AG04449 (cell line): ENCODE measurements around the gene CFAP46.

Experiments
- CTCF ChIA-PET: fragments of 350-600 bp; formaldehyde crosslinking; extraction: SDS; loops from one replicate; lab custom pipeline; 2021; ENCODE audit warnings: antibody characterized with exemption; lab: Yijun Ruan, JAX
- POLR2A ChIA-PET: fragments of 400-600, 350-600 bp; formaldehyde crosslinking; extraction: SDS; loops from one replicate; lab custom pipeline; 2020; ENCODE audit warnings: antibody characterized with exemption, inconsistent platforms; lab: Yijun Ruan, JAX
- DNase-seq: peaks from one replicate; pipeline ENCODE4 v3.0.0-alpha.2; 2010; ENCODE audit warnings: low read depth, low spot score
- H3K4me3 ChIP-seq: 2 replicates; pipeline ENCODE4 v1.5.1; 2011; ENCODE audit warnings: low read depth, mild to moderate bottlenecking, control low read depth, low read length
- TF ChIP-seq, protein P1 (sequence below): IDR thresholded peaks from one replicate; pipeline ENCODE4 v1.5.1; 2011; ENCODE audit warnings: mild to moderate bottlenecking, moderate library complexity, low read length, control low read depth, inconsistent platforms; ENCODE audit not compliant: insufficient read depth; ENCODE audit errors: missing control alignments

The CFAP46 gene

DNA sequence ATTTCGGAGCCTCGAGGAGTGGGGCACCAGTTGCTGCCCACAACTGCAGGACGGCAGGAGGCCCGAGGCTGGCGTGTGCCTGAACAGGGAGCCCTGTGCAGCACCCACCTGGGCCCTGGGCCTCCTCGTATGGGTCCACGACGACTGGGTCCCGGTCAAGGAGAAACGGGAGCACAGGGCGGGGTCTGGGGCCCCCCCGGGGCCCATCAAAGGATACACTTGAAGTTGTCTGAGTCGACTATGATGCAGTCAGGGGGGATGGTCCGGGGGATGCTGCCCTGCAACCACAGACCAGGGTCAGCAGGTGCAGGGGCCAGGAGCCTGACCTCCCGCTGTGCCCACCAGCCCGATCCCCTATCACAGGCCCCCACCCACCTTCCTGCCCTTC lies 127.9 kb downstream of the CFAP46 start:
- ChIA-PET CTCF (no interaction called here), POLR2A (no interaction called here)
- TF ChIP-seq, protein P1, sequence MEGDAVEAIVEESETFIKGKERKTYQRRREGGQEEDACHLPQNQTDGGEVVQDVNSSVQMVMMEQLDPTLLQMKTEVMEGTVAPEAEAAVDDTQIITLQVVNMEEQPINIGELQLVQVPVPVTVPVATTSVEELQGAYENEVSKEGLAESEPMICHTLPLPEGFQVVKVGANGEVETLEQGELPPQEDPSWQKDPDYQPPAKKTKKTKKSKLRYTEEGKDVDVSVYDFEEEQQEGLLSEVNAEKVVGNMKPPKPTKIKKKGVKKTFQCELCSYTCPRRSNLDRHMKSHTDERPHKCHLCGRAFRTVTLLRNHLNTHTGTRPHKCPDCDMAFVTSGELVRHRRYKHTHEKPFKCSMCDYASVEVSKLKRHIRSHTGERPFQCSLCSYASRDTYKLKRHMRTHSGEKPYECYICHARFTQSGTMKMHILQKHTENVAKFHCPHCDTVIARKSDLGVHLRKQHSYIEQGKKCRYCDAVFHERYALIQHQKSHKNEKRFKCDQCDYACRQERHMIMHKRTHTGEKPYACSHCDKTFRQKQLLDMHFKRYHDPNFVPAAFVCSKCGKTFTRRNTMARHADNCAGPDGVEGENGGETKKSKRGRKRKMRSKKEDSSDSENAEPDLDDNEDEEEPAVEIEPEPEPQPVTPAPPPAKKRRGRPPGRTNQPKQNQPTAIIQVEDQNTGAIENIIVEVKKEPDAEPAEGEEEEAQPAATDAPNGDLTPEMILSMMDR, result no peak
- no peak overlapping the region for H3K4me3 ChIP-seq
- no peak for DNase-seq

DNA sequence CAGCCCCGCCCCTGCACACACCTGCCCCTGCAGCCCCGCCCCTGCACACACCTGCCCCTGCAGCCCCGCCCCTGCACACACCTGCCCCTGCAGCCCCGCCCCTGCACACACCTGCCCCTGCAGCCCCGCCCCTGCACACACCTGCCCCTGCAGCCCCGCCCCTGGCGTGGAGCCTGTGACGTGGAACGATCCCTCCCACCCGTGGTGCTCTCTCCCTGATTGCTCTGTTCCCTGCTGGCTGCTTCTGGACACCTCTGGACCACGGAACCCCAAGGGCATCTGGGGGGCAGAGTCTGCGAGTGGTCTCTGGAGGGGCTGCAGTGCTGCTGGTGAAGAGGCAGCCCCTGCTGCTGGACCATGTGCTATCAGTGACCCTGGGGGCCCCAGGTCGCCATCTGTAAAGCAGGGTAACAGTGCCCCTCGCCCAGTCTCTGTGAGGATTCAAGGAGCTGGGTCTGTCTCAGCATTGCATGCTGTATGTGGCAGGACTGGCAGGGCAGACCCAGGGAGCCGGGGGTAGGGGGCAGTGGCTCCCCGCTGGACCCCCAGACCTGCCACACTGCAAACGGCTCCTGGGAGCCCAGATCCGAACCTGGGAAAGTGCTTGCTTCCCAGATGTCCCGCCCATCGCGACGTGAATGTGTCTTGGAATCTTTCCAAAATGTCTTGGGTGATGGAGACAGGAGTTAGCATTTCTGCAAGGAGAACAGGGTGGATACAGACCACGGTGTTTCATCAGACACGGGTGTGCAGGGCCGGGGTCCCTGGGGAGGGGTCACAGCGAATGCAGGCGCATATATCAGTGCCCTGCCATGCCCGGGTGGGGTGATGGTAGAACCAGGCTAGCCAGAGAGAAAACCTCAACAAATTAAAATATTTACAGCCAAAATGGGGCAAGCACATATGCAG lies 128.6 kb downstream of the CFAP46 start:
- TF ChIP-seq, protein P1, result no peak
- ChIA-PET POLR2A (no interaction called here), CTCF (no interaction called here)
- no peak for DNase-seq
- no peak overlapping the region for H3K4me3 ChIP-seq

DNA sequence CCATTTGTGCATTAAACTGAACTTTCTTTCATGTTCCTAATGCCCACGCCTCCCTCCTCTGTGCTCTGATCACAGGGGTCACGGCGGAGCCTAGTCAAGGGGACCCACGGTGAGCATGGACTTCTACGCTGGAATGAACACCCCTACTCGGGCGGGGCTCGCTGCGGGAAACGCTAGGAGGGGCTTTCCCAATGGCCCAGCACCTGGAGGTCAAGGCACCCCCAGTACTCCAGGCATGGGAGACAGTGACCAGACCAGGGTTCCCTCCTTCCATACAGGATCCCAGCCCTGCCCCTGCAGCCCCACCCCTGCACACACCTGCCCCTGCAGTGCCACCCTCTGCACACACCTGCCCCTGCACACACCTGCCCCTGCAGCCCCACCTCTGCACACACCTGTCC lies 129.4 kb downstream of the CFAP46 start:
- DNase-seq, result no peak
- POLR2A ChIA-PET, result no interaction called here
- TF ChIP-seq, protein P1, result no peak
- H3K4me3 ChIP-seq, result no peak overlapping the region
- CTCF ChIA-PET, result no interaction called here

DNA sequence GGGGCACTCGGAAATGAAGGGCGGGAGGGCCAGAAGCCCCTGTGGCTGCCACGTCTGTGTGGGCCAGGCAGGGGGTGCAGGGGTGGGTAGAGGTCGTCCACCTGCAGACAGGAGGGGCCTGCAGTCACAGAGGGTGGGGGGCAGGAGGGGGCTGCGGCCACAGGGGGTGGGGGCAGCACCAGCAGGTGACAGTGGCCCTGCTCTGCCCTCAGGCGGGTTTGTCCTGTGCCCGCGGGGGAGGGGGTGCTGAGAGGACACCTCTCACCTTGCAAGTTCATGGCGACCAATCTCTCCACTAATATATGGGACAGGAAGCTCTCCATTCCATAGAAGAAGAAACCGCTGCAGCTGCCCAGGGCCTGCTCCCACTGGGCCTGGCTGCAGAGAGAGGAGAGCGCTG lies 129.8 kb downstream of the CFAP46 start:
- ChIA-PET CTCF (no interaction called here), POLR2A (no interaction called here)
- DNase-seq, result no peak
- TF ChIP-seq, protein P1, result no peak
- no peak overlapping the region for H3K4me3 ChIP-seq

DNA sequence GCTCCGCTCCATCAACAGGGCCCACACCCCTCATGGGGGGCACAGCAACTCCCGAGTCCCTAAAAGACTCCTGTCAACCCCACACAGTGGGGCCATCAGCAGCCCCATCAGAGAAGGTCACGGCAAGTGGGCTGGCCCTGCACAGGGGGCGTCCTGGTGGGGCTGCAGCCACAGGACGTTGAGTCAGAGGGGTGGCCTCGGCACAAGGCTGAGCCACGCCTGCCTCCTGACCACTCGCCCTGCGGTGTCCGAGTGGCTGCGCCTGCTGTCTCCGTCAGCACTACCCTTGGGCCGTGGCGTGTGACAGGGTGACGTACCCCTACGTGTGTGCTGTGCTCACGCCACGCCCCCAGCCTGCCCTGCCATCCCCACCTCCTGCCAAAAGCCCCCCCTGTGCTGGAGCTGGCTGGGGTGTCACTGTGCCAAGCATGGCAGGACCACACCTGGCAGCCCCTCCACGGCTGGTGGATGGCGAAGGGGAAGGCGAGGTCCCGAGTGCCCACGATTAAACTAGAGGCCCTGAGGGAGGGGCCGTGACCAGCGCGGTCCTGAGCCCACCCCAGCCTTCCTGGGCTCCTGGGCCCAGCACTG lies 130.4 kb downstream of the CFAP46 start:
- CTCF ChIA-PET, result no interaction called here
- H3K4me3 ChIP-seq, result no peak overlapping the region
- TF ChIP-seq, protein P1, result no peak
- POLR2A ChIA-PET, result no interaction called here
- DNase-seq, result no peak
